DND-41 (cell line): ENCODE data around the gene CACNB2.

Experiments
- ATAC-seq: fragments of 200-7000 bp; cut with Tn5 transposase; 3 replicates; pipeline ENCODE4 v1.9.1; 2021; ENCODE audit warnings: low read depth; ENCODE audit not compliant: insufficient read depth
- DNase-seq: peaks from one replicate; pipeline ENCODE4 v3.0.0-alpha.2; 2020
- H2AFZ ChIP-seq: 2 replicates; pipeline ENCODE4 v1.6.0; 2012; ENCODE audit warnings: low read depth, low read length
- H3K27ac ChIP-seq: 2 replicates; pipeline ENCODE4 v1.5.1; 2012; ENCODE audit warnings: low read length, inconsistent platforms
- H3K27me3 ChIP-seq: fragments of 200-600 bp; sonication (generic); 2 replicates; pipeline ENCODE4 v1.6.0; 2012; ENCODE audit warnings: low read length, mild to moderate bottlenecking, inconsistent platforms; ENCODE audit not compliant: insufficient read depth, poor library complexity
- H3K36me3 ChIP-seq: 2 replicates; pipeline ENCODE4 v1.5.1; 2012; ENCODE audit warnings: low read length, inconsistent platforms; ENCODE audit not compliant: insufficient read depth
- H3K4me1 ChIP-seq: 2 replicates; pipeline ENCODE4 v1.5.1; 2012; ENCODE audit warnings: mild to moderate bottlenecking, low read length; ENCODE audit not compliant: insufficient read depth
- H3K4me2 ChIP-seq: 2 replicates; pipeline ENCODE4 v1.6.0; 2012; ENCODE audit warnings: mild to moderate bottlenecking, moderate library complexity, low read length, inconsistent platforms; ENCODE audit not compliant: insufficient read depth
- H3K4me3 ChIP-seq, 2 experiments: fragments of 200-600 bp in 1 of 2; shearing (Covaris generic) in 1 of 2; 2 replicates each; pipeline ENCODE4 v1.5.1; 2012 to 2016; ENCODE audit warnings: inconsistent platforms in 2 of 2, low read length in 2 of 2, mild to moderate bottlenecking in 2 of 2, low read depth in 1 of 2, moderate library complexity in 1 of 2
- H3K79me2 ChIP-seq: 2 replicates; pipeline ENCODE4 v1.6.0; 2012; ENCODE audit warnings: low read length, inconsistent platforms; ENCODE audit not compliant: insufficient read depth
- H3K9ac ChIP-seq: 2 replicates; pipeline ENCODE4 v1.6.0; 2012; ENCODE audit warnings: low read depth, mild to moderate bottlenecking, inconsistent platforms, low read length, moderate library complexity
- H3K9me3 ChIP-seq: 2 replicates; pipeline ENCODE4 v1.5.1; 2012; ENCODE audit warnings: low read length, moderate library complexity, mild to moderate bottlenecking, inconsistent platforms; ENCODE audit not compliant: insufficient read depth, severe bottlenecking
- H4K20me1 ChIP-seq: 2 replicates; pipeline ENCODE4 v1.6.0; 2012; ENCODE audit warnings: low read length; ENCODE audit not compliant: insufficient read depth
- CTCF ChIP-seq: IDR thresholded peaks from 2 replicates; pipeline ENCODE4 v1.5.1; 2012; ENCODE audit warnings: borderline replicate concordance, low read length, moderate library complexity, mild to moderate bottlenecking; ENCODE audit not compliant: poor library complexity, severe bottlenecking; ENCODE audit errors: extremely low read depth
- EZH2 ChIP-seq: IDR thresholded peaks from 3 replicates; pipeline ENCODE4 v1.6.1; 2012; ENCODE audit warnings: borderline replicate concordance, low read depth, mild to moderate bottlenecking, moderate library complexity, low read length, inconsistent platforms; ENCODE audit not compliant: severe bottlenecking

The CACNB2 gene

GRCh38 chr10:18293536-18294510, 153.6 kb downstream of the CACNB2 start:
- H3K79me2 ChIP-seq: no peaks in the 10 kb centered on the region
- H3K27me3 ChIP-seq: no peaks in the 10 kb centered on the region
- no peaks in the 10 kb centered on the region for H4K20me1 ChIP-seq
- no peak overlapping the region for H3K4me2 ChIP-seq
- ATAC-seq: no peak
- TF ChIP-seq EZH2 (no peak), CTCF (no peak)
- no peak for DNase-seq
- H3K4me1 ChIP-seq: no peaks in the 10 kb centered on the region
- H3K9ac ChIP-seq: no peak overlapping the region
- H3K27ac ChIP-seq: no peak overlapping the region
- no peak overlapping the region for H3K4me3 ChIP-seq
- H2AFZ ChIP-seq: no peak overlapping the region
- no peaks in the 10 kb centered on the region for H3K36me3 ChIP-seq
- H3K9me3 ChIP-seq: no peaks in the 10 kb centered on the region

- Histone ChIP-seq H3K4me2 (no peak overlapping the region), H4K20me1 (no peaks in the 10 kb centered on the region), H2AFZ (no peak overlapping the region), H3K79me2 (no peaks in the 10 kb centered on the region), H3K36me3 (no peaks in the 10 kb centered on the region), H3K4me1 (no peaks in the 10 kb centered on the region), H3K9ac (no peak overlapping the region), H3K4me3 (no peak overlapping the region), H3K27me3 (no peaks in the 10 kb centered on the region), H3K9me3 (no peaks in the 10 kb centered on the region), H3K27ac (no peak overlapping the region)
- TF ChIP-seq CTCF: no peak
- TF ChIP-seq EZH2: no peak
- no peak for DNase-seq
- ATAC-seq: no peak
Measured at GRCh38 chr10:18294633-18295032, 154.4 kb downstream of the CACNB2 start.

GRCh38 chr10:18297659-18298058, 157.4 kb downstream of the CACNB2 start:
- no peaks in the 10 kb centered on the region for H3K36me3 ChIP-seq

More at GRCh38 chr10:18297659-18298058, 157.4 kb downstream of the CACNB2 start:
- no peak for DNase-seq
- TF ChIP-seq EZH2 (no peak), CTCF (no peak)
- ATAC-seq: no peak
- H3K79me2 ChIP-seq: no peaks in the 10 kb centered on the region
- no peaks in the 10 kb centered on the region for H3K27me3 ChIP-seq
- H3K9ac ChIP-seq: no peak overlapping the region
- H3K4me3 ChIP-seq: no peak overlapping the region
- H3K9me3 ChIP-seq: no peaks in the 10 kb centered on the region
- no peak overlapping the region for H3K4me2 ChIP-seq
- H3K27ac ChIP-seq: no peak overlapping the region
- H4K20me1 ChIP-seq: no peaks in the 10 kb centered on the region
- H3K4me1 ChIP-seq: no peaks in the 10 kb centered on the region
- no peak overlapping the region for H2AFZ ChIP-seq
